Measurements from ENCODE around the gene KMO. TPM values are rescaled to one million over a fixed set of nuclear protein-coding genes. Genes with fewer than 3 reads are reported as not detected.
A peak's percentile ranks its signal among the peaks of the same experiment; 100 is the strongest.

KMO gene
- total and polyA plus RNA-seq, 2 of the 13 experiments (the other 11 are each of a cell fraction or from before 2014, with no cell fraction given): 0.01 TPM; not detected in 1

- TF ChIP-seq HOMEZ (CRISPR knock-in tag; IDR thresholded peaks at IDR 0.05; ENCODE audit: low read depth) (0 out of 2 replicates have a peak, but pooled peaks have one; percentile 11), MED1 (CRISPR knock-in tag; IDR thresholded peaks at IDR 0.05) (peak; percentile 55; the same call in 1 of the 2 replicates), ZMYM4 (CRISPR knock-in tag; IDR thresholded peaks at IDR 0.05) (peak; percentile 45; the same call in 1 of the 2 replicates), ZSCAN5A (CRISPR knock-in tag; IDR thresholded peaks at IDR 0.05; ENCODE audit: borderline replicate concordance) (peak; percentile 76; the same call in 1 of the 2 replicates), FOXC1 (CRISPR knock-in tag; IDR thresholded peaks at IDR 0.05; ENCODE audit: borderline replicate concordance) (0 out of 2 replicates have a peak, but pooled peaks have one; percentile 61), MAZ (IDR thresholded peaks at IDR 0.05; ENCODE audit: borderline replicate concordance, low read depth, low read length) (peak; percentile 63; the same call in 1 of the 2 replicates), MAZ (CRISPR knock-in tag; IDR thresholded peaks at IDR 0.05; ENCODE audit: low read depth) (peak; percentile 64), PHF20 (CRISPR knock-in tag; IDR thresholded peaks at IDR 0.05) (peak; percentile 64), ZNF331 (CRISPR knock-in tag; IDR thresholded peaks at IDR 0.05) (peak; percentile 70), TP53 (CRISPR knock-in tag; conservative IDR thresholded peaks at IDR 0.05) (no peak), MAX (IDR thresholded peaks at IDR 0.05) (peak; percentile 81), GABPB1 (CRISPR knock-in tag; IDR thresholded peaks at IDR 0.05) (peak; percentile 84), TAF1 (CRISPR knock-in tag; IDR thresholded peaks at IDR 0.05) (peak; percentile 61), ZNF766 (CRISPR knock-in tag; IDR thresholded peaks at IDR 0.05; ENCODE audit: borderline replicate concordance) (0 out of 2 replicates have a peak, but pooled peaks have one; percentile 27), ATRX (CRISPR knock-in tag; IDR thresholded peaks at IDR 0.05; ENCODE audit: borderline replicate concordance) (no peak), ASH2L (IDR thresholded peaks at IDR 0.05; ENCODE audit: insufficient read length, low read depth, low read length) (peak; percentile 38), ZNF768 (CRISPR knock-in tag; IDR thresholded peaks at IDR 0.05) (0 out of 2 replicates have a peak, but pooled peaks have one; percentile 22), CTCF (CRISPR knock-in tag; IDR thresholded peaks at IDR 0.05) (no peak), FOXJ3 (CRISPR knock-in tag; IDR thresholded peaks at IDR 0.05; ENCODE audit: borderline replicate concordance) (peak; percentile 35; the same call in 1 of the 2 replicates), ZNF687 (CRISPR knock-in tag; IDR thresholded peaks at IDR 0.05) (peak; percentile 90)
Observed at GRCh38 chr1:241640149-241640866, 108.1 kb downstream of the KMO start, which contains the start of the genes CHML and OPN3 (continued).

Measured in HepG2 (cell line).